ENCODE data around the gene UBAP2.

- TF ChIP-seq CTCF (IDR thresholded peaks at IDR 0.05), result no peak
- TF ChIP-seq EZH2 (IDR thresholded peaks at IDR 0.05; ENCODE audit: borderline replicate concordance, insufficient read depth, low read depth, low read length, poor library complexity, severe bottlenecking), result no peak
These were observed 84.5 kb downstream of the UBAP2 start for GRCh38 chr9:33964086-33964768.
